Fibroblast of mammary gland (primary cell): ENCODE measurements around the gene TMCO2.

Experiments
- DNase-seq: peaks from one replicate; pipeline ENCODE4 v3.0.0-alpha.2; 2010; ENCODE audit warnings: low read depth
- H3K4me3 ChIP-seq: 2 replicates; pipeline ENCODE4 v1.5.1; 2011; ENCODE audit warnings: low read depth, mild to moderate bottlenecking, low read length, moderate library complexity; ENCODE audit not compliant: control insufficient read depth
- CTCF ChIP-seq: conservative IDR thresholded peaks from 2 replicates; pipeline ENCODE4 v1.5.1; 2011; ENCODE audit warnings: low read depth, low read length, inconsistent platforms; ENCODE audit not compliant: control insufficient read depth, insufficient read depth

The TMCO2 gene

GRCh38 chr1:40300651-40301050 lies 52.9 kb downstream of the TMCO2 start:
- DNase-seq = no peak
- no peak for TF ChIP-seq CTCF

DNA sequence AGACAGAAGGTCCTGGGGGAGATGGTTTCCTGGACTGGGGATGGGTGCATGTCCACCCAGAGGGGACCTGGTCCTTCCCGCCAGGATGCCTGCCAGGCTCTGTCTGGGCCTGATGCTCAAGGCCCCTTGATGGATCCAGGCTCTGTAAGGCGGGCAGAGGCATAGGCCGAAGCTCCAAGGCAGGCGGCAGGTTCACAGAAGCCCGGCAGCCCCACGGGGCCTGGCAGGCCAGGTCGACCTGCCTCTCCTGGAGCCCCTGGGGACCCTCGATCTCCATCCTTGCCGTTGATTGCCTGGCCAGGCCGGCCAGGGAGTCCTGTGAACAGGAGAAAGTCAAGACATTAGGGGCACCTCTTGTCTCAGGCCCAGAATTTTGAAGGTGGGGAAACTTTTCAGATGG lies 53.3 kb downstream of the TMCO2 start:
- TF ChIP-seq CTCF = no peak
- no peak overlapping the region for H3K4me3 ChIP-seq
- DNase-seq = no peak

More at GRCh38 chr1:40300651-40301050, 52.9 kb downstream of the TMCO2 start:
- no peak overlapping the region for H3K4me3 ChIP-seq
